SKM-1 treated with dmso at 0.1 percent for 144 hours (cell line): Measurements from ENCODE around the gene C1orf115.
A peak's percentile ranks its signal among the peaks of the same experiment; 100 is the strongest.
"Not testable (repeated sequence)": the region's sequence is repeated elsewhere in the genome, so short reads cannot be mapped to it uniquely, and the experiment has no call there.

ENCODE experiments used
- DNase-seq: peaks from one replicate; lab custom pipeline; 2025; ENCODE audit not compliant: unreplicated experiment; lab: John Stamatoyannopoulos, UW

Gene C1orf115

GRCh38 chr1:220717800-220718640 is 27.9 kb downstream of the C1orf115 start:
- DNase-seq = peak; percentile 83

GRCh38 chr1:220721266-220721665 is 31.1 kb downstream of the C1orf115 start:
- peak; percentile 39 for DNase-seq

GRCh38 chr1:220726634-220727033 is 36.5 kb downstream of the C1orf115 start:
- no peak for DNase-seq

GRCh38 chr1:220727519-220727918 is 37.4 kb downstream of the C1orf115 start:
- no peak for DNase-seq

GRCh38 chr1:220730486-220730885 is 40.3 kb downstream of the C1orf115 start:
- DNase-seq = no peak

- DNase-seq = no peak
These were observed 42.0 kb downstream of the C1orf115 start for GRCh38 chr1:220732137-220732536.

- no peak for DNase-seq
These were observed 42.5 kb downstream of the C1orf115 start for GRCh38 chr1:220732621-220733020.

GRCh38 chr1:220733086-220733601 is 43.0 kb downstream of the C1orf115 start:
- peak; percentile 90 for DNase-seq

GRCh38 chr1:220734571-220735326 is 44.6 kb downstream of the C1orf115 start:
- DNase-seq = no peak

- DNase-seq = not testable (repeated sequence)
These were observed 46.1 kb downstream of the C1orf115 start for GRCh38 chr1:220736283-220736682.

GRCh38 chr1:220741349-220741748 is 51.2 kb downstream of the C1orf115 start:
- DNase-seq = no peak

- DNase-seq = no peak
These were observed 51.7 kb downstream of the C1orf115 start for GRCh38 chr1:220741825-220742224.

GRCh38 chr1:220742520-220742919 is 52.4 kb downstream of the C1orf115 start:
- DNase-seq = no peak

- DNase-seq = no peak
These were observed 56.7 kb downstream of the C1orf115 start for GRCh38 chr1:220746851-220747250.

- DNase-seq = no peak
These were observed 57.4 kb downstream of the C1orf115 start for GRCh38 chr1:220747437-220748088.

- DNase-seq = no peak
These were observed 58.1 kb downstream of the C1orf115 start, which contains the start of gene MTARC2 for GRCh38 chr1:220748089-220748934. Gene MTARC2, plus strand, starts transcription at chr1:220748322. Its CDS starts 210 bp downstream, at chr1:220748532.
